Bone marrow (tissue), 2 donors: ENCODE results near the gene UBQLN2.
A peak's percentile ranks its signal among the peaks of the same experiment; 100 is the strongest.
"Not testable (repeated sequence)": the region's sequence is repeated elsewhere in the genome, so short reads cannot be mapped to it uniquely, and the experiment has no call there.

Experiments used
- DNase-seq, 2 donors: peaks; one replicate each; lab custom pipeline; 2025; lab: John Stamatoyannopoulos, UW

The UBQLN2 gene

DNA sequence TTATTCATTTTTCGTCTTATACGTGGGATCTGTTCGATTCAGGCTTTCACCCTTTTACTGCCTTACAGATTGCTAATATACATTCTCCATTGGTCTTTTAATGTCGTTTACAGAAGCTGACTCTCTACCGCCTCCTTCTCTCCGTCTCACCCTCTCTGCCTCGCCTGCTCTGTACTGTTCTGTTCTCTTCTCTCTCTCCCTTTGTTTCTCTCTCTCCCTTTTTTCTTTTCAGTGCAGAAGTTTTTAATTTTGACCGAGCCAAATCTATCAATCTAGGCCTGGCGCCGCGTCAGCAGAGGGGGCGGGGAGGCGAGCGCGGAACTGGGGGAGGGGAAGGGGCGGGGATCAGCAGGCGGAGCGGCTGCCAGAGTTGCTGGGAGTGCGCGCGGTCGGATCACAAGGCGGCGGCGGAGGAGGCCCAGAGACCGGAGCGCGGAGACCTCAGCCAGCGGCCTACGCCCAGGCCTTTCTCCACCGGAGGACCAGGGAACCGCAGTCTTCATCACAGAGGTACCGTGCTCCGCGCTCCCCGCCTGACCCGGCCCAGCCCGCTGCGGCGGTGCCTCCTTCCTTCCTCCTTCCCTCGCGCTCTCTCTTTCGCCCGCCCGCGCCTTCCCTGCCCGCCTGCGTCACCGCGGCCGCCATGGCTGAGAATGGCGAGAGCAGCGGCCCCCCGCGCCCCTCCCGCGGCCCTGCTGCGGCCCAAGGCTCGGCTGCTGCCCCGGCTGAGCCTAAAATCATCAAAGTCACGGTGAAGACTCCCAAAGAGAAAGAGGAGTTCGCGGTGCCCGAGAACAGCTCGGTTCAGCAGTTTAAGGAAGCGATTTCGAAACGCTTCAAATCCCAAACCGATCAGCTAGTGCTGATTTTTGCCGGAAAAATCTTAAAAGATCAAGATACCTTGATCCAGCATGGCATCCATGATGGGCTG lies at the start of gene UBQLN2:
Gene UBQLN2, plus strand, starts transcription at position 397 of the 931 bp plus-strand sequence. Its CDS starts 247 bp downstream, at position 644.
- DNase-seq, result peak; percentile 24 to 46

DNA sequence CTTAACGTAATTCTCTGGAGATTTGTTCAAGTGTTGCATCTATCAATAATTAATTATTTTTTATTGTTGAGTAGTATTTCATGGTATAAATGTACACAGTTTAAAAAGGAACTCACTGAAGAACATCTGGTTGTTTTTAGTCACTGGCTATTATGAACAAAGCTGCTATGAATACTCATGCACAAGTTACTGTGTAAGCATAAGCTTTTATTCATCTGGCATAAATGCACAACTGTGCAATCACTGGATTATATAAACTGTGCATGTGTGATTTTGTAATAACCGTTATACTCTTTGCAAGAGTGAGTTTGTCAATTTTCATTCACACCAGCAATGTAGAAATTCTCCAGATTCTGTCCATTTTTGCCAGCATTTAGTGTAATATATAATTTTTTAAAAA lies 43.8 kb upstream of the UBQLN2 start:
- no peak for DNase-seq

GRCh38 chrX:56529482-56530007 lies 33.9 kb upstream of the UBQLN2 start:
- DNase-seq, result not testable (repeated sequence)

GRCh38 chrX:56530011-56530410 lies 33.4 kb upstream of the UBQLN2 start:
- no peak for DNase-seq

DNA sequence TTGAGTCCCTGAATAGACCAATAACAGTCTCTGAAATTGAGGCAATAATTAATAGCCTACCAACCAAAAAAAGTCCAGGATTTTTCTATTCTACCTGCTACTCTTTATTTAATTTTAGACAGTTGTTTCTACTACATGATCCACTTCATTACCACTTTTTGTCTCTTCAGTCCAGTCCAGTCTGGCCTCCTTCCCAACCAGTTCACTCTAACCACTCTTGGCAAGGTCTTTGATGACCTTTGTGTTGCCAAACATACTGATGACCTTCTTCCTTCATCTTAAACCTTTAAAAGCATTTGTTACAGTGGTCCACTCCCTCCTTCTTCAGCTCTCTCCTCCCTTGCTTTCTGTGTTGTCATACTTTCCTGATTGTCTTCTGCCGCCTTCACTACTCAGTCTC lies 12.8 kb upstream of the UBQLN2 start:
- no peak for DNase-seq

- DNase-seq, result no peak
These were observed 8.6 kb upstream of the UBQLN2 start for GRCh38 chrX:56554870-56555269.

DNA sequence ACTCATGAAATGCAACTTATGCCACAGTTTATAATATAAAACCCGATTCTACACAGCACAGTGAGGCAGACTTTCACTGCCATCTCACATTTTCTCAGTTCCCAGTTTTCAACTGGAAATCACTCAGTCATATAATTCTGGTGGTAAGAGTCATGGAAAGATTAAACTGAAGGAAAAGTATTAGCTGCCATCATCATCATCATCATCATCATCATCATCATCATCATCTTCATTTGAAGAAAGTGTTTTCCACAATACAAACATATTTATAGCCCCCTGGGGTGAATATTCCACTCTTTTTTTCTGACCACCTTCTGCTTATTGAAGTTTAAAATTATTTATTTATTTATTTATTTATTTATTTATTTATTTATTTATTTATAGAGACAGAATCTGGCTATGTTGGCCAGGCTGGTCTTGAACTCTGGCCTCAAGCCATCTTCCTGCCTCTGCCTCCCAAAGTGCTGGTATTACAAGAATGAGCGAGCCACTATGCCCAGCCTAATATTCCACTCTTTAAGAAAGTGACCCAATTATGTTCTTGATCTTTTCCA lies 6.0 kb upstream of the UBQLN2 start:
- DNase-seq, result no peak

GRCh38 chrX:56564164-56564885 lies 898 bp downstream of the UBQLN2 start:
- DNase-seq, result no peak

DNA sequence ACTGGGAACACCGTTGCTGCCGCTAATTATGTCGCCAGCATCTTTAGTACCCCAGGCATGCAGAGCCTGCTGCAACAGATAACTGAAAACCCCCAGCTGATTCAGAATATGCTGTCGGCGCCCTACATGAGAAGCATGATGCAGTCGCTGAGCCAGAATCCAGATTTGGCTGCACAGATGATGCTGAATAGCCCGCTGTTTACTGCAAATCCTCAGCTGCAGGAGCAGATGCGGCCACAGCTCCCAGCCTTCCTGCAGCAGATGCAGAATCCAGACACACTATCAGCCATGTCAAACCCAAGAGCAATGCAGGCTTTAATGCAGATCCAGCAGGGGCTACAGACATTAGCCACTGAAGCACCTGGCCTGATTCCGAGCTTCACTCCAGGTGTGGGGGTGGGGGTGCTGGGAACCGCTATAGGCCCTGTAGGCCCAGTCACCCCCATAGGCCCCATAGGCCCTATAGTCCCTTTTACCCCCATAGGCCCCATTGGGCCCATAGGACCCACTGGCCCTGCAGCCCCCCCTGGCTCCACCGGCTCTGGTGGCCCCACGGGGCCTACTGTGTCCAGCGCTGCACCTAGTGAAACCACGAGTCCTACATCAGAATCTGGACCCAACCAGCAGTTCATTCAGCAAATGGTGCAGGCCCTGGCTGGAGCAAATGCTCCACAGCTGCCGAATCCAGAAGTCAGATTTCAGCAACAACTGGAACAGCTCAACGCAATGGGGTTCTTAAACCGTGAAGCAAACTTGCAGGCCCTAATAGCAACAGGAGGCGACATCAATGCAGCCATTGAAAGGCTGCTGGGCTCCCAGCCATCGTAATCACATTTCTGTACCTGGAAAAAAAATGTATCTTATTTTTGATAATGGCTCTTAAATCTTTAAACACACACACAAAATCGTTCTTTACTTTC lies 1.8 kb downstream of the UBQLN2 start:
- no peak for DNase-seq

DNA sequence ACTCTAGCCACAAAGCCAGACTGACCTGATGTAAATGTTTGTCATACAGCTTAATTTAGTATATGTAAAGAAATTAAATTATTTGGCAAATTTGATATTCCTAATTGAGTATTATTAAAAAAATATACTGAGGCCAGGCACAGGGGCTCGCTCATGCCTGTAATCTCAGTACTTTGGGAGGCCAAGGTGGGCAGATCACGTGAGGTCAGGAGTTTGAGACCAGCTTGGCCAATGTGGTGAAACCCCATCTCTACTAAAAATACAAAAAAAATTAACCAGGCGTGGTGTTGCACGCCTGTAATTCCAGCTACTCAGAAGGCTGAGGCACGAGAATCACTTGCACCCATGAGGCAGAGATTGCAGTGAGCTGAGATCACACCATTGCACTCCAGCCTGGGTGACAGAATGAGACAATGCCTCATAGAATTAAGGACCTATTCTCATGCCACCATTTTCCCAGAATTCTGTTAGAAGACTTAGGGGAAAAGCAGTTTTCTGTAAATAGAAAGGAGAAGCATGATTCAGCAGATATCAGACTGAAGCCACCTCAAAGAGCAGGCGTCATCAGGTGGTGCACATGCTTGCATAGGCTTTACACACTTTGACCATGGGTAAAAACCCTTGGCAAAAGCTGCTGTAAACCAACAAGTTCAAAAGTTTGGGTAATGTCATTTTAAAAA lies 6.1 kb downstream of the UBQLN2 start:
- DNase-seq, result no peak

- no peak for DNase-seq
These were observed 9.5 kb downstream of the UBQLN2 start for GRCh38 chrX:56572975-56573374.

DNA sequence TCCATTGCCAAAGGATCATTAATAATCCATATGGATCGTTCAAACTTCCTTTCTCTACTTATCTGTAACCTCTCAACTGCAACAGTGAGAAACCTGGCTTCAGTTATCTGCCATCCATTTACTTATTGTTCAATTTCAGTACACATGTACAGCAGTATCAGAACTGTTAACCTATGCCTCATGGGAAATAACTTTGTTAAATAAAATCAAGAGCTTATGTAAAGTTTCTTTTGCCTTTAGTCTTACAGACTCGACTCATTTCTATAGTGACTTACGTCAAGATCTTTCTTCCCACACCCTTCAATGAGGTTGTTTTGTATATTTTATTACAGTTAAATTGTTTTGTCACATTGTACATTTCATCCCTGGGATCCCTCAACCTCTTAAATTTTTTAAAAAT lies 11.4 kb downstream of the UBQLN2 start:
- no peak for DNase-seq

- no peak for DNase-seq
These were observed 13.3 kb downstream of the UBQLN2 start for GRCh38 chrX:56576721-56577120.

- no peak for DNase-seq
These were observed 25.2 kb downstream of the UBQLN2 start for GRCh38 chrX:56588397-56589188.

DNA sequence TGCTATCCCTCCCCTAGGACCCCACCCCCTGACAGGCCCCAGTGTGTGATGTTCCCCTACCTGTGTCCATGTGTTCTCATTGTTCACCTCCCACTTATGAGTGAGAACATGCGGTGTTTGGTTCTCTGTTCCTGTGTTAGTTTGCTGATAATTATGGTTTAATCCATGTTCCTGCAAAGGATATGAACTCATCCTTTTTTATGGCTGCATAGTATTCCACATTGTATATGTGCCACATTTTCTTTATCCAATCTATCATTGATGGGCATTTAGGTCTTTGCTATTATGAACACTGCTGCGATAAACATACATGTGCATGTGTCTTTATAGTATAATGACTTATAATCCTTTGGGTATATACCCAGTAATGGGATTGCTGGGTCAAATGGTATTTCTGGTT lies 28.4 kb downstream of the UBQLN2 start:
- not testable (repeated sequence) for DNase-seq

DNA sequence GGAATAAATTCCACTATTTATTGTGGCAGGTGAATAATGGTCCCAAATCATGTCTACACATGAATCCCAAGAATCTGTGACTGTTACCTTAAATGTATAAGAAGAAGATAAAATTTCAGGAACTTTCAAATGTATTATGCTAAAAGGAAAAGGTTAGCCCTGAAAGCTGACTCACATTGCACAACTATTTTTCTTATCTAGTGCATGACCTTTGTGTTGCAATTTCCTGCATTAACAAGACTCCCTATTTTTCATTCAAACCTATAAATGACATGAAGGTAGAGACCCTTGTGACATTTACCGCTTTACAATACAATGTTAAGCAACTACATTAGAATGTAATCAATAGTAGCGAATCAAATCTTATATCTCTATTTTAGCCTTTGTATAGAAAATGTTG lies 36.7 kb downstream of the UBQLN2 start:
- no peak for DNase-seq

- no peak for DNase-seq
These were observed 37.6 kb downstream of the UBQLN2 start for GRCh38 chrX:56600987-56601386.

GRCh38 chrX:56615282-56615681 lies 51.9 kb downstream of the UBQLN2 start:
- no peak for DNase-seq
